ENCODE results near the gene KATNB1. TPM values are rescaled to one million over a fixed set of nuclear protein-coding genes. Genes with fewer than 3 reads are reported as not detected.

KATNB1 gene
- total RNA-seq, 2 donors from 2014 or later: 9.0 to 16.2 TPM

GRCh38 chr16:57788252-57788841 is 52.8 kb downstream of the KATNB1 start:
- H3K27me3 ChIP-seq (replicated peaks; ENCODE audit: insufficient read depth): no peaks in the 10 kb centered on the region
- peaks cover 9% of the 10 kb centered on the region for H3K36me3 ChIP-seq
- no peak for DNase-seq (ENCODE audit: low spot score)
- TF ChIP-seq, protein P1, sequence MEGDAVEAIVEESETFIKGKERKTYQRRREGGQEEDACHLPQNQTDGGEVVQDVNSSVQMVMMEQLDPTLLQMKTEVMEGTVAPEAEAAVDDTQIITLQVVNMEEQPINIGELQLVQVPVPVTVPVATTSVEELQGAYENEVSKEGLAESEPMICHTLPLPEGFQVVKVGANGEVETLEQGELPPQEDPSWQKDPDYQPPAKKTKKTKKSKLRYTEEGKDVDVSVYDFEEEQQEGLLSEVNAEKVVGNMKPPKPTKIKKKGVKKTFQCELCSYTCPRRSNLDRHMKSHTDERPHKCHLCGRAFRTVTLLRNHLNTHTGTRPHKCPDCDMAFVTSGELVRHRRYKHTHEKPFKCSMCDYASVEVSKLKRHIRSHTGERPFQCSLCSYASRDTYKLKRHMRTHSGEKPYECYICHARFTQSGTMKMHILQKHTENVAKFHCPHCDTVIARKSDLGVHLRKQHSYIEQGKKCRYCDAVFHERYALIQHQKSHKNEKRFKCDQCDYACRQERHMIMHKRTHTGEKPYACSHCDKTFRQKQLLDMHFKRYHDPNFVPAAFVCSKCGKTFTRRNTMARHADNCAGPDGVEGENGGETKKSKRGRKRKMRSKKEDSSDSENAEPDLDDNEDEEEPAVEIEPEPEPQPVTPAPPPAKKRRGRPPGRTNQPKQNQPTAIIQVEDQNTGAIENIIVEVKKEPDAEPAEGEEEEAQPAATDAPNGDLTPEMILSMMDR (IDR thresholded peaks at IDR 0.05): no peak
- H3K4me1 ChIP-seq (ENCODE audit: control insufficient read depth in 1 of 2, low read depth in 2 of 2): no peaks in the 10 kb centered on the region
- H3K27ac ChIP-seq: no peak overlapping the region
- ATAC-seq (ENCODE audit: insufficient number of reproducible peaks, low FRiP score, low read depth): no peak
- no peak overlapping the region for H3K4me3 ChIP-seq
- H3K9me3 ChIP-seq: no peaks in the 10 kb centered on the region

- Histone ChIP-seq H3K27ac (no peak overlapping the region), H3K9me3 (no peaks in the 10 kb centered on the region), H3K27me3 (replicated peaks; ENCODE audit: insufficient read depth) (no peaks in the 10 kb centered on the region), H3K4me1 (ENCODE audit: control insufficient read depth in 1 of 2, low read depth in 2 of 2) (no peaks in the 10 kb centered on the region), H3K4me3 (no peak overlapping the region), H3K36me3 (peaks cover 13% of the 10 kb centered on the region)
- DNase-seq (ENCODE audit: low spot score) (no peak), ATAC-seq (ENCODE audit: insufficient number of reproducible peaks, low FRiP score, low read depth) (no peak)
- TF ChIP-seq, protein P1 (IDR thresholded peaks at IDR 0.05): no peak
Measured at GRCh38 chr16:57788951-57789350, 53.4 kb downstream of the KATNB1 start.

DNA sequence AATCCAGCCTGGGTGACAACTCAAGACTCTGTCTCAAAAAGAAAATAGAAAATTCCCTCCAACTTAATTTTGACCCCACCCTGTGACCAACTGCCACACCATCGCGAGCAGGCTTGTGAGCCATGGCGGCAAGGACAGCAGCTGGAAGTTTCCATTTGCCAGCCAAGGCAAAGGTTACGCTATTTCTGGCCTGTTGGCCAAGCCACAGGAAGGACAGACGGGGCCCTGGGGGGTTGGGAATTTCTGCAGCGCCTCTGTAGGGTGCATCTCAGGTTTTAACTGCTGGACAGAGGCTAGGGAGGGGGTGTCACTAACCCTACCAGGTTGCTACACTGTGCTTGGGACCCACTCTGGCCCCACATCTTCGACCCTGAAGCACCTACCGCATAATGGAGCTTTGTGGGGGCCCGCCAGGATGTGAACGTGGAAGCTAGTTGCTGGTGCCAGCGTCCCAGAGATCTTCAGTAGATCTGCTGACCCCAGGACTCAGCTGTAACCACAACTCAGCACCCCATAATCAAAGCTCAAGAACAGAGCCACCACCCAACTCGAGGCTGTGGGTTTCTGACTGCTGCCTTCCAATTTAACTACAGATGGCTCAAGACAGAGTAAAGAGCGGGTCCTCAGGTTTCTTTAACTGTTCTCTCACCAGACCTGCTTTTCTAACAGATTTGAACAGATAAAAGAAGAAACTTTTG is 55.8 kb downstream of the KATNB1 start:
- DNase-seq (ENCODE audit: low spot score) (no peak), ATAC-seq (ENCODE audit: insufficient number of reproducible peaks, low FRiP score, low read depth) (no peak)
- Histone ChIP-seq H3K9me3 (no peaks in the 10 kb centered on the region), H3K4me1 (ENCODE audit: control insufficient read depth in 1 of 2, low read depth in 2 of 2) (no peaks in the 10 kb centered on the region), H3K36me3 (peaks cover 16% of the 10 kb centered on the region), H3K27me3 (replicated peaks; ENCODE audit: insufficient read depth) (no peaks in the 10 kb centered on the region), H3K4me3 (no peak overlapping the region), H3K27ac (no peak overlapping the region)
- TF ChIP-seq, protein P1 (IDR thresholded peaks at IDR 0.05): no peak

DNA sequence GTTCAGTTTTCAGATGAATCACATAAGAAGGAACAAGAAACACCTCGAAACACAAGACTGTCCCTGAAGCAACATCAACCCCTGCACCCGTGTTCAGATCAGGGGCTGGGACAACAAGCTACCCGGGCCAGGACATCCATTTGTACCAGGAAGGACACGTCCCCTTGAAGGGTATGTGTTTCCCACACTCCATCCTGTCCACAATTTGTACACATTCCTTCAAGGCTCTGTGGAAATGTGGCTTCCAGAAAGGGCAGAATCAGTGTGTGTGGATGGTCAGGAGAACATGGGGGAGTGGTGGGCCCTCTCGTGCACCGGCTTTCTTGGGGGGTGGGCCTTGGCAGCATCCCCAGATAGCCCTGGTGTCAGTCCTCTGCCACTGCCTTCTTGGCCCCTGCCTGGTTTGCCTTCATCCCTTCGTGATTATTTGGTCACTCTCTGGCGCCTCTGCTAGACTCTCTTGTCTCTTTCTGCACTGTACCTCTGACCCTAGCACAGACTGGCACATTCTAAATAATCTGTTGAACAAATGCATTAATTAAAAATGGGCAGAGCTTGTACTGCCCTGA is 56.4 kb downstream of the KATNB1 start:
- H3K9me3 ChIP-seq: no peaks in the 10 kb centered on the region
- no peaks in the 10 kb centered on the region for H3K4me1 ChIP-seq (ENCODE audit: control insufficient read depth in 1 of 2, low read depth in 2 of 2)
- no peaks in the 10 kb centered on the region for H3K27me3 ChIP-seq (replicated peaks; ENCODE audit: insufficient read depth)
- H3K4me3 ChIP-seq: no peak overlapping the region
- DNase-seq (ENCODE audit: low spot score) (no peak), ATAC-seq (ENCODE audit: insufficient number of reproducible peaks, low FRiP score, low read depth) (no peak)
- no peak overlapping the region for H3K27ac ChIP-seq
- peaks cover 18% of the 10 kb centered on the region for H3K36me3 ChIP-seq
- TF ChIP-seq, protein P1 (IDR thresholded peaks at IDR 0.05): no peak

- TF ChIP-seq, protein P1 (IDR thresholded peaks at IDR 0.05): no peak
- no peak for ATAC-seq (ENCODE audit: insufficient number of reproducible peaks, low FRiP score, low read depth)
- no peak overlapping the region for H3K27ac ChIP-seq
- peaks cover 19% of the 10 kb centered on the region for H3K36me3 ChIP-seq
- H3K9me3 ChIP-seq: no peaks in the 10 kb centered on the region
- DNase-seq (ENCODE audit: low spot score): no peak
- H3K4me1 ChIP-seq (ENCODE audit: control insufficient read depth in 1 of 2, low read depth in 2 of 2): peaks cover 5 to 16% of the 10 kb centered on the region in 2 donors
- H3K27me3 ChIP-seq (replicated peaks; ENCODE audit: insufficient read depth): no peaks in the 10 kb centered on the region
- H3K4me3 ChIP-seq: no peak overlapping the region
Measured at GRCh38 chr16:57794849-57795430, 59.4 kb downstream of the KATNB1 start.
